Embryonic facial prominence (tissue), 1 donor: Measurements from ENCODE around the gene CAPN9.
"Not testable (repeated sequence)": the region's sequence is repeated elsewhere in the genome, so short reads cannot be mapped to it uniquely, and the experiment has no call there.

Source experiments
- DNase-seq: peaks from one replicate; pipeline ENCODE4 v3.0.0-alpha.2; 2016; ENCODE audit errors: extremely low spot score

CAPN9 gene, protein sequence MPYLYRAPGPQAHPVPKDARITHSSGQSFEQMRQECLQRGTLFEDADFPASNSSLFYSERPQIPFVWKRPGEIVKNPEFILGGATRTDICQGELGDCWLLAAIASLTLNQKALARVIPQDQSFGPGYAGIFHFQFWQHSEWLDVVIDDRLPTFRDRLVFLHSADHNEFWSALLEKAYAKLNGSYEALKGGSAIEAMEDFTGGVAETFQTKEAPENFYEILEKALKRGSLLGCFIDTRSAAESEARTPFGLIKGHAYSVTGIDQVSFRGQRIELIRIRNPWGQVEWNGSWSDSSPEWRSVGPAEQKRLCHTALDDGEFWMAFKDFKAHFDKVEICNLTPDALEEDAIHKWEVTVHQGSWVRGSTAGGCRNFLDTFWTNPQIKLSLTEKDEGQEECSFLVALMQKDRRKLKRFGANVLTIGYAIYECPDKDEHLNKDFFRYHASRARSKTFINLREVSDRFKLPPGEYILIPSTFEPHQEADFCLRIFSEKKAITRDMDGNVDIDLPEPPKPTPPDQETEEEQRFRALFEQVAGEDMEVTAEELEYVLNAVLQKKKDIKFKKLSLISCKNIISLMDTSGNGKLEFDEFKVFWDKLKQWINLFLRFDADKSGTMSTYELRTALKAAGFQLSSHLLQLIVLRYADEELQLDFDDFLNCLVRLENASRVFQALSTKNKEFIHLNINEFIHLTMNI

DNA sequence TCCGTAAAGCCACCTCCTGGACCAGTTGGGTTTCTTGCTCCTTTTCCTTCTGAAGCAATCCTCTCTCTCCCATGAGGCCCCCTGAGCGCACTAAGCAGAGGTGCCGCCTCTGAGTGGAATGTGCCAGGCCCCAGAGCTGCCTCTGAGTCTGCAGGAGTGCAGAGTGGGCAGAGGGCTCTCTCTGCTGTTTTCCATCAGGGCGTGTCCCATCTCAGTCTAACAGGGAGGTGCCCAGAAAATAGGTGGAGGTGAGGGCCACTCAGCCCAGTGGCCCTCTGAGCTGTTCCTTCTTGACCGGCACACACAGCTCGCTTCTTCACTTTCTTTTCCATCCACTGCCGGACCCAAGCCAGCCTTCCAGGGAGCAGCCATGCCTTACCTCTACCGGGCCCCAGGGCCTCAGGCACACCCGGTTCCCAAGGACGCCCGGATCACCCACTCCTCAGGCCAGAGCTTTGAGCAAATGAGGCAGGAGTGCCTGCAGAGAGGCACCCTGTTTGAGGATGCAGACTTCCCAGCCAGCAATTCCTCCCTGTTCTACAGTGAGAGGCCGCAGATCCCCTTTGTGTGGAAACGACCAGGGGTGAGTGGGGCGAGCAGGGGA lies at the start of gene CAPN9:
Gene CAPN9, plus strand, starts transcription at position 262 of the 604 bp plus-strand sequence. Its CDS starts 109 bp downstream, at position 371.
- DNase-seq = no peak

DNA sequence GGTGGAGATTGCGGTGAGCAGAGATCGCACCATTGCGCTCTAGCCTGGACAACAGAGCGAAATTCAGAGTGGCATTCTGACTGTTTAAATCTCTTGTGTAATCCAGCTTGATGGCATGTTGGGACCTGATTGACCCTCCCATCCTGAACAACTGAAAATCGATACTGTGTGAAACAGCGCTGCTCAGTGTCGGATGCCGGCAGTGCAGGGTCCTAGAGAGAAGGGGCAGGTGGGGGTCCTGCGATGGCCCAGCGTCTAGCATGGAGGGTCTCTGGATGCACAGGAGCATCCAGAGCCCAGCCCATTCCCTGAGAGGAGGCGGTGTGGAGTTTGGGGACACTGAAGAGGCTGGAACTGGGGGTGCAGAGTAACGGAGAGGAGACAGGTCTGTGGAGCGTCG lies 49.1 kb upstream of the CAPN9 start:
- DNase-seq = no peak

DNA sequence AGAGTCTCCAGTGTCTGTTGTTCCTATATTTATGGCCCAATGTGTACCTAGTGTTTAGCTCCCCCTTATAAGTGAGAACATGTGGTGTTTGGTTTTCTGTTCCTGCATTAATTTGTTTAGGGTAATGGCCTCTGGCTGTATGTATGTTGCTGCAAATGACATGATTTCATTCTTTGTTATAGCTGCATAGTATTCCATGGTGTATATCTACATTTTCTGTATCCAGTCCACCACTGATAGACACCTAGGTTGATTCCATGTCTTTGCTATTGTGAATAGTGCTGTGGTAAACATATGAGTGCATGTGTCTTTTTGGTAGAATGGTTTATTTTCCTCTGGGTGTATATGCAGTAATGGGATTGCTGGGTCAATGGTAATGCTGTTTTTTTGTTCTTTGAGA lies 48.2 kb upstream of the CAPN9 start:
- DNase-seq = not testable (repeated sequence)

DNA sequence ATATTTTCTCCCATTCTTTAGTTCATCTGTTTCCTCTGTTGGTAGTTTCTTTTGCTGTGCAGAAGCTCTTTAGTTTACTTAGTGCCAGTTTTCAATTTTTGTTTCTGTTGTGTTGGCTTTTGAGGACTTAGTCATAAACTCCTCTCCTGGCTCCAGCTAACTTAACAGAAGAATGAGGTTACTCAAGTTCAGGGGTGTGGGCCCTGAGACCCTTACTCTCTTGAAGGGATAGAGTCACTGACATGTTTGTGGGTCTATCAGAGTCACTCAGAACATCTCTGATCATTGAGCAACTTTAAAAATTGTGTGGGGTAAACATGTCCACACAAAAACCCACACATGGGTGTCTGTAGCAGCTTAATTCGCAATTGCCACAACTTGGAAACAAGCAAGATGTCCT lies 47.5 kb upstream of the CAPN9 start:
- no peak for DNase-seq

DNA sequence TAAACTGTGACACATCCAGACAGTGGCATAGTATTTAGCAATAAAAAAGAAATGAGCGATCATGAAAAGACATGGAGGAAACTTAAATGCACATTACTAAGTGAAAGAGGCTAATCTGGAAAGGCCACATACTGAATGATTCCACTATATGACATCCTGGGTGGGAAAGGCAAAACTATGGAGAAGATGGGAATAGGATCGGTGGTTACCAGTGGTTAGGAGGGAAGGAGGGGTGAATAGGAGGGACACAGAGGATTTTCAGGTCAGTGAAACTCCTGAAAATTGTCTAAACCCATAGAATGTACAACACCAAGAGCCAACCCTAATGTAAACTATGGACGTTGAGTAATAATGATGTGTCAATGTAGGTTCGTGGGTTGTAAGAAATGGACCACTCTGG lies 47.1 kb upstream of the CAPN9 start:
- no peak for DNase-seq

DNA sequence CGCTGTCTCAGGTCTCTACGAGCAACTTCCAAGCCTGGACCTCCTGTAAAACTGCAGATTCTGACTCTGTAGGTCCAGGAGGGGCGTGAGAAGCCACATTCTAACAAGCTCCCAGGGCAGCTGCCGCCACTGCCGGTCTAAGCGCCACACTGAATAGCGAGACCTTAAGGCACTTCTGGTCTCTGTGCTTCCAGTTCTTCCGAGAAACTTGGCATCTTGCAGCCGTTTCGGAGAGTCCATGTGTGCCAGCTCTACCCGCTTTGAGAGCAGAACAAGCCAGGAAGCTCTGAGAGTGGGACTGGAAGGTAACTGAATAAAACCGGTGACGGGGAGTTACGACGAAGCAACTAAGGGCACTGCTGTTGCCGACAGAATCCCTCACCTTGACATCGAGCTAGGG lies 45.8 kb upstream of the CAPN9 start:
- no peak for DNase-seq

DNA sequence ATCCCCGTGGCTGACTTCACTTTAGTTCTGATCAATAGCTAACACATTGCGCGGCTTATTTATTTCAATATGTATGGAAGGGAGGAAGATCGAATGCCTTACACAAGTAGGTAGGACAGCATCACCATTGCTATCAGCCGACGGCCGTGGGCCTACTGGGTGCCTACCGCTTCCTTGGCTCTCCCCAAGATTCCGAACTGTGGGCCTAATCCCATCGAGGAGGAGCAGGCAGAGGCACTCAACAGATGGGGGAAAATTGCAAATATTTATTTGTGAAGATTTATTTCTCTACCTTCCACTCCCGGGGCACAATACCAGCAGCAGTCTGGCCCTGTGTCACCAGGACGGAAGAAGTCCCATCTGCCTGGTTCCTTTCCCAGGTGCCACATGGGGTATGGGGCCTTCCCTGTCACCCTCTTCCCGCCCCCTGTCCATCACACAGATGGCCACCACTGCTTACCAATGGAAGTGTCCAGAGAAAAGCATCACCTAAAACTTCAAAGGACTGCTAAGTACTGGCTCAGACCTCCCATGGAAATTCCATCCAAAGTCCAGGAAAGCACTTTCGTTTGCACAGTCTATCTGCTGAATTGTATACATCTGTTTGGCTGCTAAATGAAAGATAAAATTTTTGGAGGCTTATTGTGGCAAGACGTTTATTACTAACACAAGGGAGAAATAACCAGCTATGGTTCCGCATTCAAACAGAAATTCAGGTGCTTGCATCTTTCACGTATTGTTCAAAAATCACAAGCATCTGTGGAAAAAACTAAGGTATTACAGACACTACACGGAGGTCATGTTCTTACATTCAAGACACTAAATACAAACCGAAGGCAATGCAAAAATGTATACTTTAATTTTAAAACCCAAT lies 45.1 kb upstream of the CAPN9 start:
- no peak for DNase-seq

DNA sequence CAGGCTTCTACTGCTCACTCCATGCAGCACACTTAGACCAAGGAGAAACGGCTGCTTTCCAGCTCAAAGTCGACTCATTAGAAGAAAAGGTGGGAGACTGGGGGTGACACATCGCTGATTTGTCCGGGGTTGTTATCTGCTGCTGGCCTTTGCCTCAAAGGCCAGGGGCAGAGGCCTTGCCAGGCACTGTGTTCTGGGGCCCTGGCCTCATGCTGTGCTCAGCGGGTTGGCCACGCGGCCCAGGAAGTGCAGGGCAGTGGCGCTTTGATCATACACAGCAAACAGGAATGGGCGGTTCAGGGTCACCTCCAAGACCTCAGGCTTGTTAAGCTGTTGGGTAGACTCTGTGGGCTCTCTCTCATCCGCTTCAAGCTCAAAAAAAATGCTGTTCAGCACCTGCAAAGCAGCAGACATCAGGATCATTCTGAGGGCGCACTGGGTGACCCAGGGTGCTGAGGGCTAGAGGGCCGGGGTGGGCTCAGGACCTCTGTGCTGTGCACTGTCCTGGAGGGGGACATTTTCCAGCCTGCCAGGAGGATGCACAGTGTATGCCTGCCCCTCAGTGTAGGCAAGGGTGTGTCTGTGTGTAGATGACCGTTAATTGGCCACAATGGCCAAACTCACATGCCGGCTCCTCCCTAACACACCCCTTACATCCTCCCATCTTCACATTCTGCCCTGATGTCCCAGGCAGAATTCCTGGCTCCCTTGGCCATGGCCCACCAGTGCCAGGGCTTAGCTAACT lies 44.1 kb upstream of the CAPN9 start:
- no peak for DNase-seq

DNA sequence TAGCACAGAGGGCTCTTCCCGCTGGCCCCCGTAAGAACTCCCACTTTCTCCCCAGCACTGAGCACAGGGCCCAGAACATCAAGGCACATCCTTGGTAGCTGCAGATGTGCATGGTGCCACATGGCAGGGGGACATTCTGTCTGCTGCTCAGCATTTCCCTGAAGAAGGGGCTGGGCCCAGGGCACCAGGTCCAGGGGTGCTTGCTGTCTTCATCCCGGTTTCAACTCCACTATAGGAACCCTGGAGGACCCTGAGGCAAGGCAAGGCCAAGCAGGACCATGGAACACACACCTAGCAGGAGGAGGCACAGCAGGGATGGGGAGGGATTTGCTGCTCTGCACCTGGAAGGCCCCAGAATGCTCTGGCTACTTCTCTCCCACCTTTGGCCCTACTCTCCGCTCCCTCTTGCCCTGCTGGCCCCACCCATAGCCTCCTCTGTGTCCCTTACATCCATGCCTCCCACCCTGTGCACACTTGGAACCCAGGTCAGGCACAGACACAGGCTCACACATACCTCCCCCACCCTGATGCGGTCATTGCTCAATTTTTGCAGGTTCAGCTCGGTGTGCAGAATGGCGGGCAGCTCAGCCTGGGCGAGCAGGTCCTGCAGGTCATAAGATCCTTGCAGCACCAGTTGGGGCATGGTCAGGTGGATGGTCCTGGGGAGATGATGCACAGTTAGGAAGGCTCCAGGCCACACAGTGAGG lies 43.4 kb upstream of the CAPN9 start:
- DNase-seq = no peak

DNA sequence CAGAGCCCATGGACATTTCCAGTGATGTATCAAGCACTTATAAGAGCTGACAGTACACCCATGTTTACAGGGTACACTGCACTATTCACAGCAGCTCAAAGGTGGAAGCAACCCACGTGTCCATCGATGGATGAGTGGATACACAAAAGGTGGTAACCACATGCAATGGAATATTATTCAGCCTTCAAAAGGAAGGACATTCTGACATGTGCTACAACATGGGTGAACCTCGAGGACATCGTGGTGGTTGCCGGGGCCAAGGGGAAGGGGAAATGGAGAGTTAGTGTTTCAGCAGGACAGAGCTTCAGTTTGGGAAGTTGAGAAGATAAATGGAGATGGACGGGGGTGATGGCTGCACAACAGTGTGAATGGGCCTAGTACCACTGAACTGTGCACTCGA lies 42.4 kb upstream of the CAPN9 start:
- DNase-seq = no peak

DNA sequence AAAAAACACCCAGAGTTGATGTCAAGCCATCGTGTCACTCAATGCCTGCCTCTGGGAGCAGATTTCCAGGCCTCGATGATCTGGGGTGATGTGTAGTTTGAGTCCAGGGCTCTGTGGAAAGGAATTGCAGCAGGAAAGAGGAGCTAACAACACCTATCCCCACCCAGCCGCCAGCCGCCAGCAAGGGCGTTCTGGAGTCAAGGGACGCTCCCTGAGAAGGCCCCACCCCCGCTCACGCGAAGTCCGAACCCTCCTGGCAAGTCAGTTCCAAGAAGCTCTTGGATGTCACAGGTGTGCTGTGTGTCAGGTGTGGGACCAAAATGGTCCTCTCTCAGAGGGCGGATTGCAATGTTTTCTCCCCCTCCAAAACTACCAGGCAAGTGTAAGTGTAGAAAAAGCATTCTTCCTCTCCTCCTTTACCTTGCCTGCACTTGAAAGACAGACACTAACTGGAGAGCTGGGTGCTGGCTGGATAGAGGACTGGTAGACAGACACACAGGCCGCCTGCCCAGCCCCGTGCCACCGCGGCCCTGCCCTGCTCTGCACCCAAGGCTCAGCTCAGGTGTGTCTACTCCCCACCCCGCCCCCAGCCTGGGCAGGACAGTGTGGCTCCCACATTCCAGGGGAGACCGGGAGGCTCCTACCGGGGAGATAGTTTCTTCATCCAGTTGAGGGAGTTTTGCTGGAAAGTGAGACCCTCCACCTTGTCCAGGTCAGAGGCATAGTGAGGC lies 41.7 kb upstream of the CAPN9 start:
- DNase-seq = no peak

DNA sequence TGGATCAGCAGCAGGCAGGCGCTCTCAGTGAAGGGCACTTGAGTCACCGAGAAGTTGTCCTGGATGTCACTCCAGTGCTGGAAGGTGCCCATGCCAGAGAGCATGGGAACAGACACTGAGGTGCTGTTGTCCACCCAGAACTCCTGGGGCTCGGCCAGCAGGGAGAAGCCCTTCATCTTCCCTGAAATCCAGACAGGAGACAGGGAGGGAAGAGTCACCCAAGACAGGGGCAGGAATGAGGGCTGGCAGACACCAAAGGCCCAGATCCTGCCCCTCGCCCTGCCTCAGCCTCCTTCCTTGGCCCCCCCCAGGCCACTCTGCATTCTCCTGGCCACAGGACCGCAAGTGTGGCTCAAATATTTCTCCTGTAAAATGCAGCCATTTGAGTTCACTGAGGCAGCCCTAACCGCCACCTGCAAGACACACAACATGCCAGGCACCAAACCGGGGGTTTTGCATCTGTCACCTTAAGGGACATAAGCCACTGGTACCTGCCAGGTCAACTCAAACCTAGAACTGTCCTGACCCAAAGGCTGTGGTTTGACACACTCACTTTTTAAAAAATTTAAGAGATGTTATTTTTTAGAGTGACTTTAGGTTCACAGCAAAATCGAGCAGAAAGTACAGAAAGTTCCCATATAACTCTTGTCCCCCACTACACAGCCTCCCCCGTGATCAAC lies 41.0 kb upstream of the CAPN9 start:
- no peak for DNase-seq

DNA sequence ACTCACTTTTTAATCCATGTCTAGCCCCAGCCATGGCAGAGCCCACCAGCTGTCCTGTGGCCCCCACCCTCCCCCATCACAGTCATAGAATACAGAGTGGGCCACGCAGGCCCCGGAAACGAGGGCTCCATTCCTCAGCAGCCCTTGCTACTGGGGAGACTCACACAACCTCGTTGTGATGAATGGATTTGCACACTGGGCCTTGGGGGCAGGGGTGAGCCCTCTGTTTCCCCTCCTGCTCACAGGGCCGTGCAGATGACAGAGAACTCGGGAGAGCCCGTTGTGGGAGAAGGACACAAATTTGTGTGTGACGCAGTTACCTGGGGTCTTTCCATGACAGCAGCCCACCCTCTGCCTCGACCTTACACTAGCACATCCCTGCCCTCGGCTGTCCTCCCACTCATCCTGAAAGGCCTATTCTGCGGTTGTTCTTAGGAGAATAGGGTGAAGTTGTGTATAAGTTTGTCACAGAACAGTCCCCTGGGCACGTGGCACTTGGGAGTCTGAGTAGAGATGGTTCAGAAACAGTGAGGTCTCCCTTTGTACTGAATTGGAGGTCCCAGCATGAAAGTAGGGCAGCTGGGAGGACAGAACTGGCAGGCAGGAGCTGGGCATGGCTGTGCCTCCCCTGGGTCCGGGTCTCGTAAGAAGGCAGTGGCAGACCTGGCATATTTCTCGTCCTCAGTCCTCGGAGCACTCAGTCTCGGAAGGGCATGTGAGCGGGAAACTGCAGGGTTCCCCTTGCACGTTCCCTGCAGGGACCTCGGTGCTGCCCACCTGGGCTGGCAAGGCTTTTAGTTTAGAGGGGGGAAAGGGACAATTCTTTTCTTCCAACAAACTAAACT lies 40.1 kb upstream of the CAPN9 start:
- DNase-seq = no peak

DNA sequence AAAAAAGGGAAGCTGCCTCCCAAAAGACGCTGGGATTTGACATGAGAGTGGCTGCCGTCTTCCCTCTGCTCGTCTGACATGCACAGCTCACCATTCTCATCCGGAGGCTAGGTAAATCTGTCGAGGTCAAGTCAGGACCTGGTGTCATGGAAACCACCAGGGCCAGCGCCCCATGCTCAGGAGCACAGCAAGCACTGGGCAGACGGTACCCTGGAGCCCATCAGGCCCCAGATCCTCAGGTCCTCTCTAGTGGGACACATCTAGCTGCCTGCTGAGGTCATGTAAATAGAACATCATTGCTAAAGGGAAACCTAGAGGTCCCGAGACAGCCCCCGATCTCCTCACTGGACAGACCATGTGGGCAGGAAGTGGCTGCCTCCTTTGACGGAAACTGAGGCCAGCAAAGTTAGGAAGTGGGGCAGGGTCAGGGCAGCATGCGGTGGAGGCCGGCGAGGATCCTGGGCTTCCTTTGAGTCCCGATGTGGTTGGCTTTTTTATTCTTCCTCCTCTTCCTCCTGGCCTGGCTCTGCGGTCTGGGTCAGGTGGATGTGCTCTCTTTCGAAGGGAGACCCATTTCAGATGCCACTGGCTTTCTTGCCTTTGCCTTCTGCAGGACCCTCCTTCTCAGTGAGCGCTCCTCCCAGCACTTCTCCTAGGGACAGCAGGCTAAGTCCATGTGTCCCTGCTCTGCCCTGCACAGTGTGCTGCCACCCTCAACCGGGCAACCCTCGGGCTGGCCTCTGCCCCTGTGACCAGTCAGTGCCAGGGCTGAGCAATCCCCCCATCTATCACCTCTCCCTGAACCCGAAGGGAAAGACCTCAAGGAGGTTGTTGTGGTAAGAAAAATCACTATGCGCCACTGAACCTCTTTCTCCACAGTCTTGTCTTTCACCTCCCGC lies 39.2 kb upstream of the CAPN9 start:
- DNase-seq = no peak

DNA sequence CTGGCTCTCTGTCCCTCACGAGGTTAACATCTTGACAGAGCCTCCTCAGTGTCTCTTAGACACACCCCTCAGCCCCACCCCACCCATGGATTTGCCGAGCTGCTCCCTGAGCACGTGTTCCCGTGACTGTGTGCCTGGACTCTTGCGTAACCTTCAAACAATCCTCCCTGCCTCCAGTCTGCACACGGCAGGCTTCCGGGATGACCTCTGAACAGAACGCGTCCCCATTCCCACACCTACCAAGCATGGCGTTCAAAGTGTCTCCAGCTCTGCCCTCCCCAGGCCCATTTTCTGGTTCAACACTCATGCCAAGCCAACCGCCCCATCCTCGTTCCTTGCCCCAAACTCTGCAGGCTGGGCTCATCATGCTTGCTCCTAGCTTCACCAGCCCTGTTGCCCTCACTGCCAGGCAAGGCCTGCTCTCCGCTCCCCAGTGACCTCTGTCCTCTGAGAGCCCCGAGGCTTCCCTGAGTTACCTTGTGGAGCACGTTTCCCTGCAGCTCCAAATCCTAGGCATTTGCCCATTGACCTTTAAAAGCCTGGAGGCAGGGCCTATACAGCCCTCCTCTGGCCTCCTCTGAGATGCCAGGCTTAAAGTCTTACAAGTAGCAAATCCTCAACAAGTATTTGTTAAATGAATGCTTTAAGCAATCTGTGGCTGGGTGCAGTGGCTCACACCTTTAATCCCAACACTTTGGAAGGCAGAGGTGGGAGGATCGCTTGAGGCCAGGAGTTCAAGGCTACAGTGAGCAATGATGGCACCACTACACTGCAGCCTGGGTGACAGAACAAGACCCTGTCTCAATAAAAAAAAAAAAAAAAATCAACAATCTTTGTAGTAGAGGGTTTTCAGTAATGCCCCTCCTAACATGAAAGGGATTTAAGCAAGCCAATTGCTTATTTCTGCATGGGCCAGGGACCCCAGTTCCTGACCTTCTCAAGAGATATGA lies 38.3 kb upstream of the CAPN9 start:
- no peak for DNase-seq
